ENCODE results near the gene SEL1L2. TPM values are rescaled to one million over a fixed set of nuclear protein-coding genes. Genes with fewer than 3 reads are reported as not detected.

Gene SEL1L2
- total RNA-seq, 1 experiment from 2014 or later, result not detected

- H3K4me1 Mint-ChIP-seq (ENCODE audit: low read depth, unreplicated experiment), result no peaks in the 10 kb centered on the region
- H3K27me3 Mint-ChIP-seq (ENCODE audit: unreplicated experiment), result peaks cover 28% of the 10 kb centered on the region
- TF ChIP-seq CTCF (IDR thresholded peaks at IDR 0.05; ENCODE audit: unreplicated experiment), result no peak
- CTCF ChIA-PET, result no interaction called here
- H3K4me3 Mint-ChIP-seq (ENCODE audit: low read depth, unreplicated experiment), result no peak overlapping the region
- no peaks in the 10 kb centered on the region for H3K36me3 Mint-ChIP-seq (ENCODE audit: insufficient read depth, unreplicated experiment)
- H3K9me3 Mint-ChIP-seq (ENCODE audit: low read depth, unreplicated experiment), result no peaks in the 10 kb centered on the region
- H3K27ac Mint-ChIP-seq (ENCODE audit: unreplicated experiment), result no peak overlapping the region
- BruUV-seq (replicated peaks), result no TSS peak
- no peak for DNase-seq
- intact Hi-C loops (cut with micrococcal nuclease; ENCODE audit: unreplicated experiment), result no loop called here
These were observed 132.0 kb downstream of the SEL1L2 start for GRCh38 chr20:13858439-13858838.

GRCh38 chr20:13857961-13858360 is 132.5 kb downstream of the SEL1L2 start:
- CTCF ChIA-PET, result no interaction called here
- no peaks in the 10 kb centered on the region for H3K36me3 Mint-ChIP-seq (ENCODE audit: insufficient read depth, unreplicated experiment)
- H3K27ac Mint-ChIP-seq (ENCODE audit: unreplicated experiment), result no peak overlapping the region
- no peak for TF ChIP-seq CTCF (IDR thresholded peaks at IDR 0.05; ENCODE audit: unreplicated experiment)
- no peak overlapping the region for H3K4me3 Mint-ChIP-seq (ENCODE audit: low read depth, unreplicated experiment)
- H3K9me3 Mint-ChIP-seq (ENCODE audit: low read depth, unreplicated experiment), result no peaks in the 10 kb centered on the region
- BruUV-seq (replicated peaks), result no TSS peak
- H3K4me1 Mint-ChIP-seq (ENCODE audit: low read depth, unreplicated experiment), result no peaks in the 10 kb centered on the region
- intact Hi-C loops (cut with micrococcal nuclease; ENCODE audit: unreplicated experiment), result no loop called here
- H3K27me3 Mint-ChIP-seq (ENCODE audit: unreplicated experiment), result peaks cover 28% of the 10 kb centered on the region
- no peak for DNase-seq

GRCh38 chr20:13857304-13857703 is 133.1 kb downstream of the SEL1L2 start:
- intact Hi-C loops (cut with micrococcal nuclease; ENCODE audit: unreplicated experiment), result no loop called here
- no peak for TF ChIP-seq CTCF (IDR thresholded peaks at IDR 0.05; ENCODE audit: unreplicated experiment)
- Mint-ChIP-seq H3K4me1 (ENCODE audit: low read depth, unreplicated experiment) (no peaks in the 10 kb centered on the region), H3K9me3 (ENCODE audit: low read depth, unreplicated experiment) (no peaks in the 10 kb centered on the region), H3K27me3 (ENCODE audit: unreplicated experiment) (peaks cover 27% of the 10 kb centered on the region), H3K4me3 (ENCODE audit: low read depth, unreplicated experiment) (no peak overlapping the region), H3K27ac (ENCODE audit: unreplicated experiment) (no peak overlapping the region), H3K36me3 (ENCODE audit: insufficient read depth, unreplicated experiment) (no peaks in the 10 kb centered on the region)
- BruUV-seq (replicated peaks), result no TSS peak
- DNase-seq, result no peak
- CTCF ChIA-PET, result no interaction called here

- CTCF ChIA-PET, result no interaction called here
- no peaks in the 10 kb centered on the region for H3K9me3 Mint-ChIP-seq (ENCODE audit: low read depth, unreplicated experiment)
- intact Hi-C loops (cut with micrococcal nuclease; ENCODE audit: unreplicated experiment), result no loop called here
- no peaks in the 10 kb centered on the region for H3K36me3 Mint-ChIP-seq (ENCODE audit: insufficient read depth, unreplicated experiment)
- H3K4me1 Mint-ChIP-seq (ENCODE audit: low read depth, unreplicated experiment), result no peaks in the 10 kb centered on the region
- BruUV-seq (replicated peaks), result no TSS peak
- no peak for TF ChIP-seq CTCF (IDR thresholded peaks at IDR 0.05; ENCODE audit: unreplicated experiment)
- DNase-seq, result no peak
- H3K27ac Mint-ChIP-seq (ENCODE audit: unreplicated experiment), result no peak overlapping the region
- peaks cover 18% of the 10 kb centered on the region for H3K27me3 Mint-ChIP-seq (ENCODE audit: unreplicated experiment)
- H3K4me3 Mint-ChIP-seq (ENCODE audit: low read depth, unreplicated experiment), result no peak overlapping the region
These were observed 134.1 kb downstream of the SEL1L2 start for GRCh38 chr20:13856354-13856753.

GRCh38 chr20:13855613-13856012 is 134.8 kb downstream of the SEL1L2 start:
- no peak for DNase-seq
- H3K27me3 Mint-ChIP-seq (ENCODE audit: unreplicated experiment), result peaks cover 13% of the 10 kb centered on the region
- no peak for TF ChIP-seq CTCF (IDR thresholded peaks at IDR 0.05; ENCODE audit: unreplicated experiment)
- no peaks in the 10 kb centered on the region for H3K9me3 Mint-ChIP-seq (ENCODE audit: low read depth, unreplicated experiment)
- H3K4me1 Mint-ChIP-seq (ENCODE audit: low read depth, unreplicated experiment), result no peaks in the 10 kb centered on the region
- no peak overlapping the region for H3K4me3 Mint-ChIP-seq (ENCODE audit: low read depth, unreplicated experiment)
- H3K36me3 Mint-ChIP-seq (ENCODE audit: insufficient read depth, unreplicated experiment), result no peaks in the 10 kb centered on the region
- CTCF ChIA-PET, result no interaction called here
- intact Hi-C loops (cut with micrococcal nuclease; ENCODE audit: unreplicated experiment), result no loop called here
- BruUV-seq (replicated peaks), result no TSS peak
- no peak overlapping the region for H3K27ac Mint-ChIP-seq (ENCODE audit: unreplicated experiment)

Data from Calu3 (cell line).